Measurements from ENCODE around the gene PRODH. TPM values are rescaled to one million over a fixed set of nuclear protein-coding genes. Genes with fewer than 3 reads are reported as not detected.

The PRODH gene
- total and polyA plus RNA-seq, 2 experiments from 2014 or later: 10.0 to 67.4 TPM

DNA sequence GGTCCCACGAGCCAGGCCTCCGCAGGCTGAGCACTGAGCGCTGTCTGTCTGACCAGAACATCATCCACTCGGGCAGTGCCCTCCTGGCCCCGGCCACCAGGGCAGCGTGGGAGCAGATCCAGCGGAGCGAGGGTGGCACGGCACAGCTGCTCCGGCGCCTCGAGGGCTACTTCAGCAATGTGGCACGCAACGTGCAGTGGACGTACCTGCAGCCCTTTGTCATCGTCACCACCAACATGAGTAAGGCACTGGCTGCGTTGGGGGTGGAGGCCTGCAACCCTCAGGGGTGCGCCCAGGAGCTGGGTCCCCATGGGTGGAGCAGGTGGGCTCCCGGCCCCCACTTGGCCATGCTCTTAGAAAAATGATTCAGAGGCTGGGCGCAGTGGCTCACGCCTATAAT, 49.7 kb upstream of the PRODH start:
- no peaks in the 10 kb centered on the region for H3K36me3 ChIP-seq (ENCODE audit: insufficient read depth)
- H3K4me1 ChIP-seq (ENCODE audit: insufficient read depth): no peaks in the 10 kb centered on the region
- no peak overlapping the region for H3K27ac ChIP-seq (ENCODE audit: low read depth)
- 0 out of 3 replicates have a peak, but pooled peaks cover 2% of the 10 kb centered on the region for H3K36me3 Mint-ChIP-seq (ENCODE audit: low read depth)
- no peaks in the 10 kb centered on the region for H3K4me1 Mint-ChIP-seq
- H3K4me3 ChIP-seq: no peak overlapping the region
- ATAC-seq (no peak), DNase-seq (ENCODE audit: low spot score) (no peak)
- TF ChIP-seq EZH2phosphoT487 (IDR thresholded peaks at IDR 0.05; ENCODE audit: unreplicated experiment) (no peak), NANOG (IDR thresholded peaks at IDR 0.05; ENCODE audit: borderline replicate concordance) (no peak), ZNF114 (CRISPR knock-in tag; IDR thresholded peaks at IDR 0.05) (no peak), ZNF331 (CRISPR knock-in tag; IDR thresholded peaks at IDR 0.05; ENCODE audit: low read depth) (no peak)
- no peaks in the 10 kb centered on the region for H3K27me3 ChIP-seq (ENCODE audit: insufficient read depth)
- peaks cover 5% of the 10 kb centered on the region for H3K27me3 Mint-ChIP-seq (ENCODE audit: insufficient read depth, low read depth, poor library complexity)
- H3K79me2 ChIP-seq (replicated peaks; ENCODE audit: insufficient read depth): no peaks in the 10 kb centered on the region
- H3K4me3 Mint-ChIP-seq: no peak overlapping the region
- H3K9me2 ChIP-seq (ENCODE audit: insufficient read depth): no peaks in the 10 kb centered on the region
- H3K9me3 Mint-ChIP-seq: peaks cover 9% of the 10 kb centered on the region; the same call in 2 of the 3 replicates
- no peak overlapping the region for H3K27ac Mint-ChIP-seq
- H2AFZ ChIP-seq: no peak overlapping the region
- H4K20me1 ChIP-seq (replicated peaks; ENCODE audit: insufficient read depth): no peaks in the 10 kb centered on the region
- H3K4me2 ChIP-seq: no peak overlapping the region
- no peaks in the 10 kb centered on the region for H3F3A ChIP-seq (replicated peaks; ENCODE audit: low read depth)

DNA sequence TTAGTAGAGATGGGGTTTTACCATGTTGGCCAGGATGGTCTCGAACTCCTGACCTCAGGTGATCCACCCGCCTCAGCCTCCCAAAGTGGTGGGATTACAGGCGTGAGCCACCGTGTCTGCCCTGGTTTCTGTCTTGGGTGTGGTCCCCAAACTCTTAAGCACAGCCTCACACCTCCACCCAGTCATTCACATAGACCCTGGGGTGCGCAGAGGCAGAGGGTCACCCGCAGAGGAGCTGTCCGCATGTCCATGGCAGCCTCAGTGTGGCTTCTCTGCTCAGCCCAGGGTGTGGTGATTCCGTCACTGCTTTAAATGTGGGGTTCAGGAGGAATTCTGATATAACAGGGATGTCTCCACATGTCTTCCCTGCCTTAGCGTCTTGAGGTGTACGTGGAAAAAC, 48.5 kb upstream of the PRODH start:
- H3K9me2 ChIP-seq (ENCODE audit: insufficient read depth): peaks cover under 1% of the 10 kb centered on the region; the same call in 1 of the 2 replicates
- no peaks in the 10 kb centered on the region for H3K79me2 ChIP-seq (replicated peaks; ENCODE audit: insufficient read depth)
- no peak for TF ChIP-seq POLR2AphosphoS5 (IDR thresholded peaks at IDR 0.05; ENCODE audit: low read depth)
- no peak for TF ChIP-seq EZH2phosphoT487 (IDR thresholded peaks at IDR 0.05; ENCODE audit: unreplicated experiment)
- TF ChIP-seq, protein P1, sequence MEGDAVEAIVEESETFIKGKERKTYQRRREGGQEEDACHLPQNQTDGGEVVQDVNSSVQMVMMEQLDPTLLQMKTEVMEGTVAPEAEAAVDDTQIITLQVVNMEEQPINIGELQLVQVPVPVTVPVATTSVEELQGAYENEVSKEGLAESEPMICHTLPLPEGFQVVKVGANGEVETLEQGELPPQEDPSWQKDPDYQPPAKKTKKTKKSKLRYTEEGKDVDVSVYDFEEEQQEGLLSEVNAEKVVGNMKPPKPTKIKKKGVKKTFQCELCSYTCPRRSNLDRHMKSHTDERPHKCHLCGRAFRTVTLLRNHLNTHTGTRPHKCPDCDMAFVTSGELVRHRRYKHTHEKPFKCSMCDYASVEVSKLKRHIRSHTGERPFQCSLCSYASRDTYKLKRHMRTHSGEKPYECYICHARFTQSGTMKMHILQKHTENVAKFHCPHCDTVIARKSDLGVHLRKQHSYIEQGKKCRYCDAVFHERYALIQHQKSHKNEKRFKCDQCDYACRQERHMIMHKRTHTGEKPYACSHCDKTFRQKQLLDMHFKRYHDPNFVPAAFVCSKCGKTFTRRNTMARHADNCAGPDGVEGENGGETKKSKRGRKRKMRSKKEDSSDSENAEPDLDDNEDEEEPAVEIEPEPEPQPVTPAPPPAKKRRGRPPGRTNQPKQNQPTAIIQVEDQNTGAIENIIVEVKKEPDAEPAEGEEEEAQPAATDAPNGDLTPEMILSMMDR (conservative IDR thresholded peaks at IDR 0.05; ENCODE audit: low read depth in 2 of 2): no peak
- TF ChIP-seq JUNB (IDR thresholded peaks at IDR 0.05; ENCODE audit: unreplicated experiment): no peak
- TF ChIP-seq STAT1 (IDR thresholded peaks at IDR 0.05; ENCODE audit: unreplicated experiment): no peak
- TF ChIP-seq, protein P2, sequence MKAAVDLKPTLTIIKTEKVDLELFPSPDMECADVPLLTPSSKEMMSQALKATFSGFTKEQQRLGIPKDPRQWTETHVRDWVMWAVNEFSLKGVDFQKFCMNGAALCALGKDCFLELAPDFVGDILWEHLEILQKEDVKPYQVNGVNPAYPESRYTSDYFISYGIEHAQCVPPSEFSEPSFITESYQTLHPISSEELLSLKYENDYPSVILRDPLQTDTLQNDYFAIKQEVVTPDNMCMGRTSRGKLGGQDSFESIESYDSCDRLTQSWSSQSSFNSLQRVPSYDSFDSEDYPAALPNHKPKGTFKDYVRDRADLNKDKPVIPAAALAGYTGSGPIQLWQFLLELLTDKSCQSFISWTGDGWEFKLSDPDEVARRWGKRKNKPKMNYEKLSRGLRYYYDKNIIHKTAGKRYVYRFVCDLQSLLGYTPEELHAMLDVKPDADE (IDR thresholded peaks at IDR 0.05): no peak
- no peak for TF ChIP-seq ZNF331 (CRISPR knock-in tag; IDR thresholded peaks at IDR 0.05; ENCODE audit: low read depth)
- no peak for TF ChIP-seq EZH2 (IDR thresholded peaks at IDR 0.05; ENCODE audit: low read depth, unreplicated experiment)
- TF ChIP-seq NANOG (IDR thresholded peaks at IDR 0.05; ENCODE audit: borderline replicate concordance): no peak
- no peak for TF ChIP-seq CREB1 (CRISPR knock-in tag; IDR thresholded peaks at IDR 0.05; ENCODE audit: low read depth)
- TF ChIP-seq, protein P3, sequence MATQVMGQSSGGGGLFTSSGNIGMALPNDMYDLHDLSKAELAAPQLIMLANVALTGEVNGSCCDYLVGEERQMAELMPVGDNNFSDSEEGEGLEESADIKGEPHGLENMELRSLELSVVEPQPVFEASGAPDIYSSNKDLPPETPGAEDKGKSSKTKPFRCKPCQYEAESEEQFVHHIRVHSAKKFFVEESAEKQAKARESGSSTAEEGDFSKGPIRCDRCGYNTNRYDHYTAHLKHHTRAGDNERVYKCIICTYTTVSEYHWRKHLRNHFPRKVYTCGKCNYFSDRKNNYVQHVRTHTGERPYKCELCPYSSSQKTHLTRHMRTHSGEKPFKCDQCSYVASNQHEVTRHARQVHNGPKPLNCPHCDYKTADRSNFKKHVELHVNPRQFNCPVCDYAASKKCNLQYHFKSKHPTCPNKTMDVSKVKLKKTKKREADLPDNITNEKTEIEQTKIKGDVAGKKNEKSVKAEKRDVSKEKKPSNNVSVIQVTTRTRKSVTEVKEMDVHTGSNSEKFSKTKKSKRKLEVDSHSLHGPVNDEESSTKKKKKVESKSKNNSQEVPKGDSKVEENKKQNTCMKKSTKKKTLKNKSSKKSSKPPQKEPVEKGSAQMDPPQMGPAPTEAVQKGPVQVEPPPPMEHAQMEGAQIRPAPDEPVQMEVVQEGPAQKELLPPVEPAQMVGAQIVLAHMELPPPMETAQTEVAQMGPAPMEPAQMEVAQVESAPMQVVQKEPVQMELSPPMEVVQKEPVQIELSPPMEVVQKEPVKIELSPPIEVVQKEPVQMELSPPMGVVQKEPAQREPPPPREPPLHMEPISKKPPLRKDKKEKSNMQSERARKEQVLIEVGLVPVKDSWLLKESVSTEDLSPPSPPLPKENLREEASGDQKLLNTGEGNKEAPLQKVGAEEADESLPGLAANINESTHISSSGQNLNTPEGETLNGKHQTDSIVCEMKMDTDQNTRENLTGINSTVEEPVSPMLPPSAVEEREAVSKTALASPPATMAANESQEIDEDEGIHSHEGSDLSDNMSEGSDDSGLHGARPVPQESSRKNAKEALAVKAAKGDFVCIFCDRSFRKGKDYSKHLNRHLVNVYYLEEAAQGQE (IDR thresholded peaks at IDR 0.05; ENCODE audit: unreplicated experiment): no peak

More for the DNA sequence above, 48.5 kb upstream of the PRODH start:
- peaks cover 18% of the 10 kb centered on the region for H3K9me3 Mint-ChIP-seq
- H3K4me3 Mint-ChIP-seq: no peak overlapping the region
- no peak overlapping the region for H3K4me2 ChIP-seq
- no peaks in the 10 kb centered on the region for H3K4me1 Mint-ChIP-seq
- no peak overlapping the region for H3K27ac ChIP-seq (ENCODE audit: low read depth)
- no peak overlapping the region for H3K27ac Mint-ChIP-seq
- DNase-seq (ENCODE audit: low spot score) (no peak), ATAC-seq (no peak)
- no peaks in the 10 kb centered on the region for H3K27me3 ChIP-seq (ENCODE audit: insufficient read depth)
- H3F3A ChIP-seq (replicated peaks; ENCODE audit: low read depth): no peaks in the 10 kb centered on the region
- H4K20me1 ChIP-seq (replicated peaks; ENCODE audit: insufficient read depth): no peaks in the 10 kb centered on the region
- H3K4me3 ChIP-seq: no peak overlapping the region
- H3K36me3 ChIP-seq (ENCODE audit: insufficient read depth): no peaks in the 10 kb centered on the region
- peaks cover 6% of the 10 kb centered on the region for H3K27me3 Mint-ChIP-seq (ENCODE audit: insufficient read depth, low read depth, poor library complexity)
- H3K4me1 ChIP-seq (ENCODE audit: insufficient read depth): no peaks in the 10 kb centered on the region
- H2AFZ ChIP-seq: no peak overlapping the region
- H3K36me3 Mint-ChIP-seq (ENCODE audit: low read depth): peaks cover 6% of the 10 kb centered on the region

All from GM23338 (cell line).